K562 treated with DMSO at 1 percent for 24 hours (cell line): ENCODE data around the gene TIRAP. TPM values are rescaled to one million over a fixed set of nuclear protein-coding genes. Genes with fewer than 3 reads are reported as not detected.

Source experiments
- total RNA-seq: library from RNA; unstranded; fragments of 300-600 nt; gene quantifications from 2 replicates; pipeline ENCODE4 v1.2.3, GENCODE V29; 2022; ENCODE audit warnings: low read depth; ENCODE audit not compliant: insufficient read depth

Gene TIRAP
- total RNA-seq, result 9.0 and 9.9 TPM in 2 replicates

GRCh38 chr11:126282736-126283591, at the start of gene TIRAP:
TSS of gene TIRAP (plus strand) at chr11:126283093. CDS start at chr11:126290895, 7,802 bp downstream.

GRCh38 chr11:126268708-126269579, 13.9 kb upstream of the TIRAP start, which contains the start of the genes FOXRED1 and SRPRA:
TSS of gene FOXRED1 (plus strand) at chr11:126269154. CDS start at chr11:126269207, 53 bp downstream.
TSS of gene SRPRA (minus strand) at chr11:126268895. CDS start at chr11:126268804, 91 bp downstream.

GRCh38 chr11:126303623-126304456, 20.9 kb downstream of the TIRAP start, which contains the start of gene DCPS:
TSS of gene DCPS (plus strand) at chr11:126304060. CDS start at chr11:126304081, 21 bp downstream.

Other genes with a start within 250 kb of the TIRAP start
- gene CDON, start 220.2 kb upstream of the TIRAP start, total RNA-seq, result 1.1 and 1.6 TPM in 2 replicates
- gene RPUSD4, start 71.4 kb upstream of the TIRAP start, total RNA-seq, result 15.4 and 16.0 TPM in 2 replicates
- 8.6 and 11.7 TPM in 2 replicates for gene FAM118B, start 71.3 kb upstream of the TIRAP start, total RNA-seq
- 103 and 106 TPM in 2 replicates for gene SRPRA, start 14.2 kb upstream of the TIRAP start, total RNA-seq
- gene FOXRED1, start 13.9 kb upstream of the TIRAP start, total RNA-seq, result 53.3 and 53.8 TPM in 2 replicates
- 18.6 and 22.2 TPM in 2 replicates for gene DCPS, start 21.0 kb downstream of the TIRAP start, total RNA-seq
- gene ST3GAL4, start 72.6 kb downstream of the TIRAP start, total RNA-seq, result 29.5 and 34.6 TPM in 2 replicates